Upper lobe of left lung (tissue), 4 donors: ENCODE data around the gene TWF1.

ENCODE experiments used
- EP300 ChIP-seq, 4 donors: sonication (generic); formaldehyde crosslinking; IDR thresholded peaks; one replicate each; pipeline ENCODE4 v1.5.1; 2017; ENCODE audit warnings: antibody characterized with exemption in 4 of 4, control low read depth in 2 of 4
- POLR2A ChIP-seq, 4 donors: fragments of 450-650 bp; IDR thresholded peaks; one replicate each; pipeline ENCODE4 v1.5.1; 2016 to 2017; ENCODE audit warnings: antibody characterized with exemption in 4 of 4, mild to moderate bottlenecking in 2 of 4
- POLR2AphosphoS5 ChIP-seq, 2 donors: sonication (generic); formaldehyde crosslinking; IDR thresholded peaks; one replicate each; pipeline ENCODE4 v1.5.1; 2017; ENCODE audit warnings: antibody characterized with exemption in 2 of 2
- TF ChIP-seq, protein P1 (sequence below), 6 experiments: fragments of 450-650 bp in 4 of 6; fragments of 200-600 bp in 2 of 6; sonication (generic) in 2 of 6; IDR thresholded peaks; one replicate each; pipeline ENCODE4 v1.5.1; 2016 to 2019; ENCODE audit warnings: antibody characterized with exemption in 6 of 6

- TF ChIP-seq, protein P1, sequence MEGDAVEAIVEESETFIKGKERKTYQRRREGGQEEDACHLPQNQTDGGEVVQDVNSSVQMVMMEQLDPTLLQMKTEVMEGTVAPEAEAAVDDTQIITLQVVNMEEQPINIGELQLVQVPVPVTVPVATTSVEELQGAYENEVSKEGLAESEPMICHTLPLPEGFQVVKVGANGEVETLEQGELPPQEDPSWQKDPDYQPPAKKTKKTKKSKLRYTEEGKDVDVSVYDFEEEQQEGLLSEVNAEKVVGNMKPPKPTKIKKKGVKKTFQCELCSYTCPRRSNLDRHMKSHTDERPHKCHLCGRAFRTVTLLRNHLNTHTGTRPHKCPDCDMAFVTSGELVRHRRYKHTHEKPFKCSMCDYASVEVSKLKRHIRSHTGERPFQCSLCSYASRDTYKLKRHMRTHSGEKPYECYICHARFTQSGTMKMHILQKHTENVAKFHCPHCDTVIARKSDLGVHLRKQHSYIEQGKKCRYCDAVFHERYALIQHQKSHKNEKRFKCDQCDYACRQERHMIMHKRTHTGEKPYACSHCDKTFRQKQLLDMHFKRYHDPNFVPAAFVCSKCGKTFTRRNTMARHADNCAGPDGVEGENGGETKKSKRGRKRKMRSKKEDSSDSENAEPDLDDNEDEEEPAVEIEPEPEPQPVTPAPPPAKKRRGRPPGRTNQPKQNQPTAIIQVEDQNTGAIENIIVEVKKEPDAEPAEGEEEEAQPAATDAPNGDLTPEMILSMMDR (IDR thresholded peaks at IDR 0.05), result no peak
- TF ChIP-seq POLR2A (IDR thresholded peaks at IDR 0.05) (no peak), EP300 (IDR thresholded peaks at IDR 0.05) (no peak), POLR2AphosphoS5 (IDR thresholded peaks at IDR 0.05) (no peak)
Observed at GRCh38 chr12:43806737-43807072, 588 bp upstream of the TWF1 start.
